HepG2 (cell line): Measurements from ENCODE around the gene CPT1C. TPM values are rescaled to one million over a fixed set of nuclear protein-coding genes. Genes with fewer than 3 reads are reported as not detected.
A peak's percentile ranks its signal among the peaks of the same experiment; 100 is the strongest.

Experiments used
- CREB1 ChIP-seq, 2 experiments: fragments of 450-650 bp in 1 of 2; IDR thresholded peaks; 2 replicates each; pipeline ENCODE4 v1.6.1; 2016 to 2017; ENCODE audit warnings: control low read depth in 1 of 2, mild to moderate bottlenecking in 1 of 2, missing compliant biosample characterization in 1 of 2, missing genetic modification characterization in 1 of 2
- KLF11 ChIP-seq: IDR thresholded peaks from 2 replicates; pipeline ENCODE4 v1.6.1; 2016; ENCODE audit warnings: missing compliant biosample characterization
- KLF13 ChIP-seq: sonication (generic); formaldehyde crosslinking; IDR thresholded peaks from 2 replicates; pipeline ENCODE4 v1.4.0; 2020; ENCODE audit warnings: mild to moderate bottlenecking, missing genetic modification reagents
- MEIS1 ChIP-seq: sonication (generic); formaldehyde crosslinking; IDR thresholded peaks from 2 replicates; pipeline ENCODE4 v1.9.0; 2021; ENCODE audit warnings: mild to moderate bottlenecking, missing genetic modification reagents, moderate library complexity, borderline replicate concordance
- NCOA5 ChIP-seq: sonication (generic); formaldehyde crosslinking; IDR thresholded peaks from 2 replicates; pipeline ENCODE4 v1.4.0; 2020; ENCODE audit warnings: missing genetic modification reagents
- NFE2L1 ChIP-seq: sonication (generic); formaldehyde crosslinking; IDR thresholded peaks from 2 replicates; pipeline ENCODE4 v1.4.0; 2020; ENCODE audit warnings: missing genetic modification reagents, mild to moderate bottlenecking, borderline replicate concordance
- NFIC ChIP-seq: IDR thresholded peaks from 2 replicates; pipeline ENCODE4 v1.6.1; 2012; ENCODE audit warnings: mild to moderate bottlenecking, low read length, inconsistent platforms
- SNAI1 ChIP-seq: sonication (generic); formaldehyde crosslinking; IDR thresholded peaks from 2 replicates; pipeline ENCODE4 v1.5.0; 2020; ENCODE audit warnings: mild to moderate bottlenecking, missing genetic modification reagents, borderline replicate concordance
- SUZ12 ChIP-seq: fragments of 150-350 bp; IDR thresholded peaks from 2 replicates; pipeline ENCODE4 v1.6.1; 2014; ENCODE audit warnings: low read depth, low read length
- WIZ ChIP-seq: sonication (generic); formaldehyde crosslinking; IDR thresholded peaks from 2 replicates; pipeline ENCODE4 v1.5.1; 2020; ENCODE audit warnings: mild to moderate bottlenecking, missing genetic modification reagents
- ZNF143 ChIP-seq: sonication (generic); formaldehyde crosslinking; IDR thresholded peaks from 2 replicates; pipeline ENCODE4 v1.4.0; 2020; ENCODE audit warnings: missing genetic modification reagents
- ZNF44 ChIP-seq: sonication (generic); formaldehyde crosslinking; IDR thresholded peaks from 2 replicates; pipeline ENCODE4 v1.5.1; 2020; ENCODE audit warnings: mild to moderate bottlenecking, missing genetic modification reagents
- ZNF451 ChIP-seq: sonication (generic); formaldehyde crosslinking; IDR thresholded peaks from 2 replicates; pipeline ENCODE4 v1.5.0; 2020; ENCODE audit warnings: mild to moderate bottlenecking, missing genetic modification reagents
- ZNF615 ChIP-seq: sonication (generic); formaldehyde crosslinking; IDR thresholded peaks from 2 replicates; pipeline ENCODE4 v1.5.0; 2020; ENCODE audit warnings: mild to moderate bottlenecking, missing genetic modification reagents, borderline replicate concordance
- ZNF660 ChIP-seq: sonication (generic); formaldehyde crosslinking; IDR thresholded peaks from 2 replicates; pipeline ENCODE4 v1.5.1; 2020; ENCODE audit warnings: mild to moderate bottlenecking, low read depth, missing genetic modification reagents, borderline replicate concordance
- ZNF7 ChIP-seq: IDR thresholded peaks from 2 replicates; pipeline ENCODE4 v1.6.1; 2016; ENCODE audit warnings: missing biosample characterization, missing genetic modification reagents
- polyA plus RNA-seq, 8 experiments: library from polyadenylated mRNA; depleted of rRNA in 3 of 8; stranded (reverse) in 7 of 8; unstranded in 1 of 8; fragments of >200 nt; fragmentation: Illumina TruSeq in 4 of 8; extraction: Trizol in 4 of 8; gene quantifications; 2 replicates each; pipeline versions ENCODE4 v1.2.1 to v1.2.3, GENCODE V29; 2011 to 2016; ENCODE audit warnings: low read depth in 4 of 8, missing spikeins in 1 of 8, mixed read lengths in 1 of 8; ENCODE audit not compliant: insufficient read depth in 1 of 8
- total RNA-seq, 5 experiments: library from RNA; depleted of rRNA; stranded (reverse); fragments of >200 nt; fragmentation: Illumina TruSeq; extraction: Trizol; gene quantifications; 2 replicates each; pipeline ENCODE4 v1.2.3, GENCODE V29; 2016; ENCODE audit warnings: low read depth in 1 of 5
- TF ChIP-seq, protein P1 (sequence below): IDR thresholded peaks from 2 replicates; pipeline ENCODE4 v1.6.1; 2016; ENCODE audit warnings: low read depth, missing genetic modification reagents, missing compliant biosample characterization
- TF ChIP-seq, protein P2 (sequence below), 2 experiments: sonication (generic) in 1 of 2; formaldehyde crosslinking in 1 of 2; IDR thresholded peaks; 2 replicates each; pipeline versions ENCODE4 v1.5.1 to v1.6.1; 2011 to 2020; ENCODE audit warnings: borderline replicate concordance in 1 of 2, low read depth in 1 of 2, low read length in 1 of 2, mild to moderate bottlenecking in 1 of 2, missing genetic modification reagents in 1 of 2, moderate library complexity in 1 of 2
- TF ChIP-seq, protein P3 (sequence below): sonication (generic); formaldehyde crosslinking; IDR thresholded peaks from 2 replicates; pipeline ENCODE4 v1.4.0; 2020; ENCODE audit warnings: missing genetic modification reagents, borderline replicate concordance
- TF ChIP-seq, protein P4 (sequence below): sonication (generic); formaldehyde crosslinking; IDR thresholded peaks from 2 replicates; pipeline ENCODE4 v1.4.0; 2020; ENCODE audit warnings: mild to moderate bottlenecking, missing genetic modification reagents

The CPT1C gene
- total and polyA plus RNA-seq, 2 of the 13 experiments (the other 11 are each of a cell fraction or from before 2014, with no cell fraction given) = 0.18 TPM; not detected in 1

DNA sequence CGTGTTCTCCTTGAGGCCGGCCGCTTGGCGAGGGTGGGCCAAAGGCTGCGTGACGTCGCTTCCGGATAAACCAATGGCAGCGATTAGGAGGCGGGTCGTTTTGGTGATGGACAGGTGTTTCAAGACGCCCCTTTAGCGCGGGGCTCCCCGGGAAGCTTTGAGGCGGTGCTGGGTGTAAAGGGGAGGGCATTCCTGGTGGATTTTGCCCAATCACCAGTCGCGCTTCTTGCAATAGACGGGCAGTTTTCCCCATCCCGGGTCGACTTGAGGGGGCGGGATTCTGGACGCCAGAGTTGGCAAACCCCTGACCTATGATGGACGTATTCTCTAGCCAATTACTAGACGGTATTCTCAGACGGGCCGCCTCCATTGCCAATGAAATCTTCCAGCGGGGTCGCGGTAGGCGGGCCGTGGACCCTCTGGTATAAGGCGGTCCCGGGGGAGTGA lies 14.1 kb upstream of the CPT1C start (continued):
- TF ChIP-seq NCOA5 (CRISPR knock-in tag) = no peak
- TF ChIP-seq MEIS1 (CRISPR knock-in tag) = 0 out of 2 replicates have a peak, but pooled peaks have one; percentile 51
- TF ChIP-seq WIZ (CRISPR knock-in tag) = no peak
- TF ChIP-seq NFIC = no peak
- no peak for TF ChIP-seq ZNF451 (CRISPR knock-in tag)
- no peak for TF ChIP-seq SNAI1 (CRISPR knock-in tag)
- no peak for TF ChIP-seq ZNF615
- TF ChIP-seq, protein P1, sequence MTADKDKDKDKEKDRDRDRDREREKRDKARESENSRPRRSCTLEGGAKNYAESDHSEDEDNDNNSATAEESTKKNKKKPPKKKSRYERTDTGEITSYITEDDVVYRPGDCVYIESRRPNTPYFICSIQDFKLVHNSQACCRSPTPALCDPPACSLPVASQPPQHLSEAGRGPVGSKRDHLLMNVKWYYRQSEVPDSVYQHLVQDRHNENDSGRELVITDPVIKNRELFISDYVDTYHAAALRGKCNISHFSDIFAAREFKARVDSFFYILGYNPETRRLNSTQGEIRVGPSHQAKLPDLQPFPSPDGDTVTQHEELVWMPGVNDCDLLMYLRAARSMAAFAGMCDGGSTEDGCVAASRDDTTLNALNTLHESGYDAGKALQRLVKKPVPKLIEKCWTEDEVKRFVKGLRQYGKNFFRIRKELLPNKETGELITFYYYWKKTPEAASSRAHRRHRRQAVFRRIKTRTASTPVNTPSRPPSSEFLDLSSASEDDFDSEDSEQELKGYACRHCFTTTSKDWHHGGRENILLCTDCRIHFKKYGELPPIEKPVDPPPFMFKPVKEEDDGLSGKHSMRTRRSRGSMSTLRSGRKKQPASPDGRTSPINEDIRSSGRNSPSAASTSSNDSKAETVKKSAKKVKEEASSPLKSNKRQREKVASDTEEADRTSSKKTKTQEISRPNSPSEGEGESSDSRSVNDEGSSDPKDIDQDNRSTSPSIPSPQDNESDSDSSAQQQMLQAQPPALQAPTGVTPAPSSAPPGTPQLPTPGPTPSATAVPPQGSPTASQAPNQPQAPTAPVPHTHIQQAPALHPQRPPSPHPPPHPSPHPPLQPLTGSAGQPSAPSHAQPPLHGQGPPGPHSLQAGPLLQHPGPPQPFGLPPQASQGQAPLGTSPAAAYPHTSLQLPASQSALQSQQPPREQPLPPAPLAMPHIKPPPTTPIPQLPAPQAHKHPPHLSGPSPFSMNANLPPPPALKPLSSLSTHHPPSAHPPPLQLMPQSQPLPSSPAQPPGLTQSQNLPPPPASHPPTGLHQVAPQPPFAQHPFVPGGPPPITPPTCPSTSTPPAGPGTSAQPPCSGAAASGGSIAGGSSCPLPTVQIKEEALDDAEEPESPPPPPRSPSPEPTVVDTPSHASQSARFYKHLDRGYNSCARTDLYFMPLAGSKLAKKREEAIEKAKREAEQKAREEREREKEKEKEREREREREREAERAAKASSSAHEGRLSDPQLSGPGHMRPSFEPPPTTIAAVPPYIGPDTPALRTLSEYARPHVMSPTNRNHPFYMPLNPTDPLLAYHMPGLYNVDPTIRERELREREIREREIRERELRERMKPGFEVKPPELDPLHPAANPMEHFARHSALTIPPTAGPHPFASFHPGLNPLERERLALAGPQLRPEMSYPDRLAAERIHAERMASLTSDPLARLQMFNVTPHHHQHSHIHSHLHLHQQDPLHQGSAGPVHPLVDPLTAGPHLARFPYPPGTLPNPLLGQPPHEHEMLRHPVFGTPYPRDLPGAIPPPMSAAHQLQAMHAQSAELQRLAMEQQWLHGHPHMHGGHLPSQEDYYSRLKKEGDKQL = no peak
- no peak for TF ChIP-seq ZNF660
- TF ChIP-seq ZNF7 (CRISPR knock-in tag) = no peak
- TF ChIP-seq, protein P2, sequence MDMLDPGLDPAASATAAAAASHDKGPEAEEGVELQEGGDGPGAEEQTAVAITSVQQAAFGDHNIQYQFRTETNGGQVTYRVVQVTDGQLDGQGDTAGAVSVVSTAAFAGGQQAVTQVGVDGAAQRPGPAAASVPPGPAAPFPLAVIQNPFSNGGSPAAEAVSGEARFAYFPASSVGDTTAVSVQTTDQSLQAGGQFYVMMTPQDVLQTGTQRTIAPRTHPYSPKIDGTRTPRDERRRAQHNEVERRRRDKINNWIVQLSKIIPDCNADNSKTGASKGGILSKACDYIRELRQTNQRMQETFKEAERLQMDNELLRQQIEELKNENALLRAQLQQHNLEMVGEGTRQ (IDR thresholded peaks at IDR 0.05; ENCODE audit: low read depth, low read length) = 0 out of 2 replicates have a peak, but pooled peaks have one; percentile 0
- TF ChIP-seq, protein P2 (CRISPR knock-in tag; IDR thresholded peaks at IDR 0.05; ENCODE audit: borderline replicate concordance) = peak; percentile 11; the same call in 1 of the 2 replicates
- peak; percentile 95 for TF ChIP-seq CREB1 (IDR thresholded peaks at IDR 0.05)
- TF ChIP-seq CREB1 (CRISPR knock-in tag; IDR thresholded peaks at IDR 0.05) = peak; percentile 98
- TF ChIP-seq, protein P3, sequence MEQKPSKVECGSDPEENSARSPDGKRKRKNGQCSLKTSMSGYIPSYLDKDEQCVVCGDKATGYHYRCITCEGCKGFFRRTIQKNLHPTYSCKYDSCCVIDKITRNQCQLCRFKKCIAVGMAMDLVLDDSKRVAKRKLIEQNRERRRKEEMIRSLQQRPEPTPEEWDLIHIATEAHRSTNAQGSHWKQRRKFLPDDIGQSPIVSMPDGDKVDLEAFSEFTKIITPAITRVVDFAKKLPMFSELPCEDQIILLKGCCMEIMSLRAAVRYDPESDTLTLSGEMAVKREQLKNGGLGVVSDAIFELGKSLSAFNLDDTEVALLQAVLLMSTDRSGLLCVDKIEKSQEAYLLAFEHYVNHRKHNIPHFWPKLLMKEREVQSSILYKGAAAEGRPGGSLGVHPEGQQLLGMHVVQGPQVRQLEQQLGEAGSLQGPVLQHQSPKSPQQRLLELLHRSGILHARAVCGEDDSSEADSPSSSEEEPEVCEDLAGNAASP (CRISPR knock-in tag) = no peak
- peak; percentile 67 for TF ChIP-seq ZNF143 (CRISPR knock-in tag)
- no peak for TF ChIP-seq ZNF44
- no peak for TF ChIP-seq KLF13
- TF ChIP-seq SUZ12 = no peak
- TF ChIP-seq, protein P4, sequence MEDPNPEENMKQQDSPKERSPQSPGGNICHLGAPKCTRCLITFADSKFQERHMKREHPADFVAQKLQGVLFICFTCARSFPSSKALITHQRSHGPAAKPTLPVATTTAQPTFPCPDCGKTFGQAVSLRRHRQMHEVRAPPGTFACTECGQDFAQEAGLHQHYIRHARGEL (CRISPR knock-in tag) = no peak
- no peak for TF ChIP-seq NFE2L1 (CRISPR knock-in tag)
- no peak for TF ChIP-seq KLF11 (CRISPR knock-in tag)
